A673 (cell line): ENCODE results near the gene FAM124A. TPM values are rescaled to one million over a fixed set of nuclear protein-coding genes. Genes with fewer than 3 reads are reported as not detected.

Source experiments
- BruUV-seq: library from RNA; stranded (reverse); fragments of 400-500 nt; replicated peaks from 2 replicates; lab custom pipeline; 2021; lab: Mats Ljungman, UMichigan
- CTCF ChIA-PET: fragments of 300-600 bp; sonication (Branson Sonifier 250); formaldehyde crosslinking; loops from one replicate; lab custom pipeline; 2022; ENCODE audit warnings: antibody characterized with exemption; lab: Charles Lee
- POLR2A ChIA-PET: fragments of 300-600 bp; sonication (Branson Sonifier 250); formaldehyde crosslinking; loops from one replicate; lab custom pipeline; 2022; ENCODE audit warnings: antibody characterized with exemption; ENCODE audit not compliant: low non-redundant PET; lab: Charles Lee
- DNase-seq: peaks from one replicate; pipeline ENCODE4 v3.0.0-alpha.2; 2015; ENCODE audit warnings: low spot score
- H3K27ac ChIP-seq: fragments of 200-600 bp; sonication (generic); 2 replicates; pipeline ENCODE4 v1.5.1; 2016; ENCODE audit warnings: mixed run types, low read depth, mild to moderate bottlenecking, mixed read lengths, antibody characterized with exemption, low read length; ENCODE audit not compliant: poor library complexity, severe bottlenecking
- H3K27me3 ChIP-seq: fragments of 200-600 bp; sonication (generic); replicated peaks from 2 replicates; pipeline ENCODE4 v1.6.1; 2017; ENCODE audit warnings: mixed run types, low read depth, mild to moderate bottlenecking, mixed read lengths, antibody characterized with exemption, low read length; ENCODE audit not compliant: insufficient read depth, poor library complexity
- H3K36me3 ChIP-seq: fragments of 200-600 bp; sonication (generic); 2 replicates; pipeline ENCODE4 v1.6.1; 2016; ENCODE audit warnings: mixed run types, mild to moderate bottlenecking, mixed read lengths, antibody characterized with exemption, low read length; ENCODE audit not compliant: insufficient read depth, poor library complexity, severe bottlenecking
- H3K4me1 ChIP-seq: fragments of 200-600 bp; sonication (generic); 2 replicates; pipeline ENCODE4 v1.6.1; 2017; ENCODE audit warnings: mixed run types, mild to moderate bottlenecking, mixed read lengths, antibody characterized with exemption, low read length; ENCODE audit not compliant: insufficient read depth, poor library complexity, severe bottlenecking
- H3K4me3 ChIP-seq: fragments of 200-600 bp; sonication (generic); 2 replicates; pipeline ENCODE4 v1.5.1; 2016; ENCODE audit warnings: low read depth, mixed run types, mild to moderate bottlenecking, mixed read lengths, low read length; ENCODE audit not compliant: poor library complexity, severe bottlenecking
- H3K9me3 ChIP-seq: fragments of 200-600 bp; sonication (generic); 2 replicates; pipeline ENCODE4 v1.6.1; 2016; ENCODE audit warnings: mixed run types, low read depth, mild to moderate bottlenecking, mixed read lengths, antibody characterized with exemption, low read length; ENCODE audit not compliant: poor library complexity, severe bottlenecking
- CTCF ChIP-seq: fragments of 300-800, 200-600 bp; sonication (generic); conservative IDR thresholded peaks from 2 replicates; pipeline ENCODE4 v1.5.1; 2017; ENCODE audit warnings: low read depth, mild to moderate bottlenecking, antibody characterized with exemption, low read length, moderate library complexity, mixed read lengths
- EZH2 ChIP-seq: fragments of 200-600 bp; sonication (generic); IDR thresholded peaks from 2 replicates; pipeline ENCODE4 v1.6.1; 2017; ENCODE audit warnings: borderline replicate concordance, low read depth, mild to moderate bottlenecking, mixed read lengths, antibody characterized with exemption, low read length; ENCODE audit not compliant: poor library complexity, severe bottlenecking
- intact Hi-C: fragments of 100-400 bp; cut with micrococcal nuclease; formaldehyde crosslinking; loops from one replicate; pipeline ENCODE4 v1.10.0; 2022; ENCODE audit not compliant: unreplicated experiment
- total RNA-seq: library from RNA; stranded (reverse); gene quantifications from 2 replicates; pipeline ENCODE4 v1.2.3, GENCODE V29; 2021

The FAM124A gene
- total RNA-seq, 1 experiment from 2014 or later = 2.1 TPM

- H3K27me3 ChIP-seq = peaks cover 4% of the 10 kb centered on the region
- H3K4me1 ChIP-seq = peaks cover 16% of the 10 kb centered on the region
- CTCF ChIA-PET = no interaction called here
- no peak overlapping the region for H3K4me3 ChIP-seq
- BruUV-seq = no TSS peak
- TF ChIP-seq CTCF (no peak), EZH2 (no peak)
- no peak overlapping the region for H3K27ac ChIP-seq
- H3K9me3 ChIP-seq = no peaks in the 10 kb centered on the region
- intact Hi-C loops = loop anchor here (5.0 to 10.0 kb wide), 2 partner anchors 66 to 67 kb away; no protein-coding TSS in a partner anchor
- no peak for DNase-seq
- H3K36me3 ChIP-seq = no peaks in the 10 kb centered on the region
- POLR2A ChIA-PET = no interaction called here
Measured at GRCh38 chr13:51220706-51221105, 1.5 kb upstream of the FAM124A start.

- ChIA-PET CTCF (no interaction called here), POLR2A (no interaction called here)
Measured at GRCh38 chr13:51221108-51221507, 1.1 kb upstream of the FAM124A start.

GRCh38 chr13:51221674-51222036, 543 bp upstream of the FAM124A start:
- H3K4me3 ChIP-seq = peak overlapping the region; percentile 64
- CTCF ChIA-PET = no interaction called here
- TF ChIP-seq CTCF (no peak), EZH2 (no peak)
- no TSS peak for BruUV-seq
- POLR2A ChIA-PET = no interaction called here
- H3K27me3 ChIP-seq = peaks cover 4% of the 10 kb centered on the region
- peaks cover 16% of the 10 kb centered on the region for H3K4me1 ChIP-seq
- no peak for DNase-seq
- no peaks in the 10 kb centered on the region for H3K9me3 ChIP-seq
- no peak overlapping the region for H3K27ac ChIP-seq
- intact Hi-C loops = loop anchor here (5.0 to 10.0 kb wide), 2 partner anchors 66 to 67 kb away; no protein-coding TSS in a partner anchor
- H3K36me3 ChIP-seq = no peaks in the 10 kb centered on the region

More at GRCh38 chr13:51221108-51221507, 1.1 kb upstream of the FAM124A start:
- Histone ChIP-seq H3K4me1 (peaks cover 16% of the 10 kb centered on the region), H3K27me3 (peaks cover 4% of the 10 kb centered on the region), H3K4me3 (no peak overlapping the region), H3K9me3 (no peaks in the 10 kb centered on the region), H3K27ac (no peak overlapping the region), H3K36me3 (no peaks in the 10 kb centered on the region)
- no TSS peak for BruUV-seq
- no peak for DNase-seq
- TF ChIP-seq CTCF (no peak), EZH2 (no peak)
- intact Hi-C loops = loop anchor here (5.0 to 10.0 kb wide), 2 partner anchors 66 kb away; no protein-coding TSS in a partner anchor
